ENCODE data around the gene SF3A1.

GRCh38 chr22:30356449-30357235, at the start of gene SF3A1, which contains the start of gene CCDC157:
- peak in 1 of 2 donors; percentile 89 for TF ChIP-seq POLR2A (IDR thresholded peaks at IDR 0.05)
- TF ChIP-seq CTCF (IDR thresholded peaks at IDR 0.05), result peak in 1 of 3 experiments; percentile 33
- peak; percentile 31 to 98 for TF ChIP-seq POLR2AphosphoS5 (IDR thresholded peaks at IDR 0.05; ENCODE audit: insufficient read depth in 1 of 2, low read depth in 1 of 2)

All from vagina (tissue), 2 donors.